Stimulated activated CD8-positive, alpha-beta memory T cell treated with anti-CD3 and anti-CD28 coated beads, Interleukin-12 subunit alpha, Interleukin-12 subunit beta, amount 100 ng/mL, for 24 hours (primary cell): Measurements from ENCODE around the gene MBLAC1.

Experiments used
- DNase-seq: peaks from one replicate; pipeline ENCODE4 v3.0.0-alpha.2; 2020; ENCODE audit errors: extremely low read depth

MBLAC1 gene

GRCh38 chr7:100098913-100099312, 27.9 kb upstream of the MBLAC1 start:
- DNase-seq: no peak

GRCh38 chr7:100099452-100099851, 27.3 kb upstream of the MBLAC1 start:
- no peak for DNase-seq

DNA sequence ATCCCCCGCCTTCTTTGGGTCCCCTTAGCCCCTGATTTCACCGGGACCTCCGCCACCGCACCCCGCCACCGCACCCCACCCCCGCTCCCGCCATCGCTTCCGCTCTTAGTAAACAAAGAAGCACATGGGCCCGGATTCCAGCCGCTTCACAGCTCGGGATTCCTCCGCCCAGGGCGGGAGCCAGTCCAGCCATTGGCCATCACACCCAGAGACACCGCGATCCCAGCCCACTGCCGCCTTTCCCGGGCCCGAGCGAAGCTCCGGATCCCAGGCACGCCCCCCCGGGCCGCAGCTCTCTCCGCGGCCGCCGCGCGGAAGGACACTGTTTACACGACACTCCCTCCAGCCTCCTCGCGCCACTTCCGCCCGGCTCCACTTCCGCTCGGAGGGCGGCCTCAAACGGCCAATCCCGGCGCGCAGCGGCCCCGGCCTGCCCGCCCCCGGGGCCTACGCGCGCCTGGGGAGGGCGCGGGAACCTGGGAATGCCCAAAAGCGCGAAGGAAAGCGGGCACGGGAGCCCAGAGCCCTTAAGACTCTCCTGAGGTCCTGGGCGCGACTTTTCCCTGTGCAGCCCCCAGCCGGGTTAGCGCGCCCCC, 26.2 kb upstream of the MBLAC1 start:
- DNase-seq: peak; percentile 65

- DNase-seq: peak; percentile 94
Measured at GRCh38 chr7:100101016-100101862, 25.5 kb upstream of the MBLAC1 start, which contains the start of the genes AP4M1 and MCM7. AP4M1 (plus strand) TSS chr7:100101643; CDS start chr7:100101715, 72 bp downstream. MCM7 (minus strand) TSS chr7:100101397; CDS start chr7:100101294, 103 bp downstream.

- DNase-seq: no peak
Measured at GRCh38 chr7:100102950-100103840, 23.6 kb upstream of the MBLAC1 start.

GRCh38 chr7:100105534-100105933, 21.2 kb upstream of the MBLAC1 start:
- DNase-seq: no peak

GRCh38 chr7:100106633-100107032, 20.1 kb upstream of the MBLAC1 start:
- no peak for DNase-seq

DNA sequence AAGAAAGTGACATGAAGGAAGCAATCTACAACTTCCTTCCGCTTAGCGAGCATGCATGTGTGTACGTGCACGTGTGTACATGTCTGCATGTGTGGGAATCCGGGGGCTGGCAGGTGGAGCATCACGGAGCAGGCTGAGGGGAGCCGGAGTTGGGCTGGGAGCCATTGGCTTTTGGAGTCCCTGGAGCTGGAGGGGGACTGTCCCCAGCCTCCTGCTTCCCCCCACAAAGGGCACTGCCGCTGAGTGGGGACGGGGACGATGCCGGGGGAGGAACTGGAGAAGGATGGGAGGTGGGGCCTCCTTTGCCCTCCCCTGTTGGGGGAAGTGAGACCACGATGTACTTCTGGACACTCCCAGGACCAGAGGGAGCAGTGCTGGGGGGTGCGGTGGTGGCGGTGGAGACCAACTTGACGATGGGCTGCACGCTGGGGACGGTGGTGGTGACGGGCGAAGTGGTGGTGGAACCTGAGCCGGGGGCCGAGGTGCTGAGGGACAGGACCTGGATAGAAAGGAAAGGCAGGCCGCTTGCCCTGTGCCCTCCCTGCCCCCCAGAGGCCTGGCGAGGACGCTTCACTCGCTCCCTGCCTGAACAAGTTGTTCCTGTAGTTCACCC, 19.5 kb upstream of the MBLAC1 start:
- no peak for DNase-seq

- no peak for DNase-seq
Measured at GRCh38 chr7:100107890-100108289, 18.9 kb upstream of the MBLAC1 start.

GRCh38 chr7:100109521-100110163, 17.1 kb upstream of the MBLAC1 start:
- DNase-seq: no peak

- DNase-seq: no peak
Measured at GRCh38 chr7:100111156-100111555, 15.6 kb upstream of the MBLAC1 start.

GRCh38 chr7:100111914-100112313, 14.9 kb upstream of the MBLAC1 start:
- DNase-seq: no peak

- DNase-seq: no peak
Measured at GRCh38 chr7:100115026-100115425, 11.7 kb upstream of the MBLAC1 start.

GRCh38 chr7:100118388-100119071, 8.2 kb upstream of the MBLAC1 start:
- DNase-seq: no peak

DNA sequence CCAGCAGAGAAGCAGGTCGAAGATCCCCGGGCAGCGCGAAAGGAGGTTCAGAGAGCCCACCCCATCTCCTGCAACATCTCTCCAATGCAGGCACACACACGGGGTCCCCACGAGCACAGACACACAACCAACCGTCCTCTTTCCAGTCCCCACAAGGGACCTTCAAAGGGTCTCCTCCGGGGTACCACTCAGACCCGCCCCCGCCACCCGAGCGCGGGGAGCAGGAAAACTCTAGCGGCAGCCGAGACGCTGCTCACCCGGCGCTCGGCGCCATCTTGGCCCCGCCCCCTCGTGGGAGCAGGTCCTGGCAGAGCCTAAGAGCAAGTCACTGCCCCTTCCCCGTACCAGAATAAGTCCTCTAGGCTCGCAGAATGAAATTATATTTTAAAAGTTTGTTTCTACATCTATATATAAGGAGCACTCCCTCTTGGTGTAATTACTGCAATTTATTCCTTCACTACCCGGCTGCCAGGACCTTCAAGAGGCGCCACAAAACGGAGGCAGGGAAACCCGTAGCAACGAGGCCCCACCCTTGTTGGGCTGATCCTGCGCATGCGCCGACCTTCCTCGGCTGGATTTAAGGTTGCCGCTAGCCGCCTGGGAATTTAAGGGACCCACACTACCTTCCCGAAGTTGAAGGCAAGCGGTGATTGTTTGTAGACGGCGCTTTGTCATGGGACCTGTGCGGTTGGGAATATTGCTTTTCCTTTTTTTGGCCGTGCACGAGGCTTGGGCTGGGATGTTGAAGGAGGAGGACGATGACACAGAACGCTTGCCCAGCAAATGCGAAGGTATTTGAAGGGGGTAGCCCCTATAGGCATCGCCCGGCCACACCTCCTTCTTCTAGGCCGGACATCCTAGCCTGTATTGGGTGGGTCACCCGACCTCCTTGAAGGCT, 7.4 kb upstream of the MBLAC1 start, which contains the start of the genes CNPY4 and TAF6:
Gene CNPY4 (plus strand): TSS at position 563 of the 898 bp plus-strand sequence. CDS start 111 bp downstream, at position 674.
Gene TAF6 (minus strand): TSS at position 287 of the 898 bp plus-strand sequence. CDS start 5,149 bp downstream, outside the sequence.
- DNase-seq: peak; percentile 89

GRCh38 chr7:100119970-100120732, 6.6 kb upstream of the MBLAC1 start:
- peak; percentile 36 for DNase-seq

DNA sequence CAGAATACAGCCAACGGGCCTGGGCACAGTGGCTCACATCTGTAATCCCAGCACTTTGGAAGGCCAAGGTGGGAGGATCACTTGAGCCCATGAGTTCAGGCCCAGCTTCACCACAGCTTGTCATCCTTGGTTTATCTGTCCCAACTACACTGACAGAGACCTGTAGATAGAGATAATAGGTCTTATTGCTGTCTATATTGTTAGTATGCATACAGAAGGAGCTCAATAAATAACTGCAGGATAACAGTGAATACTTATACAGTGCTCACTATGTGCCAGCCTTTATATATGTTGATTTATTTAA, 6.1 kb upstream of the MBLAC1 start:
- no peak for DNase-seq

- DNase-seq: no peak
Measured at GRCh38 chr7:100122067-100122466, 4.7 kb upstream of the MBLAC1 start.

GRCh38 chr7:100122568-100122967, 4.2 kb upstream of the MBLAC1 start:
- DNase-seq: no peak
